Kidney (tissue), 14 donors: ENCODE data around the gene SPATA33. TPM values are rescaled to one million over a fixed set of nuclear protein-coding genes. Genes with fewer than 3 reads are reported as not detected.
A peak's percentile ranks its signal among the peaks of the same experiment; 100 is the strongest.

Experiments used
- DNase-seq, 5 donors: peaks; one replicate each; pipeline ENCODE4 v3.0.0-alpha.2; 2013 to 2020
- FAIRE-seq: peaks from 2 replicates; lab custom pipeline; 2012; peaks lifted over from hg19 to GRCh38; lab: Jason Lieb, UNC
- H3K27ac ChIP-seq, 2 donors: one replicate each; pipeline ENCODE4 v1.7.0; 2013; ENCODE audit warnings: low read depth in 2 of 2, low read length in 2 of 2, inconsistent platforms in 1 of 2
- H3K27me3 ChIP-seq: one replicate; pipeline ENCODE4 v1.7.1; 2013; ENCODE audit warnings: low read length, inconsistent platforms; ENCODE audit not compliant: control insufficient read depth, insufficient read depth
- H3K36me3 ChIP-seq, 3 donors: one replicate each; pipeline versions ENCODE4 v1.7.0 to v1.7.1; 2013; ENCODE audit warnings: low read length in 3 of 3, control low read depth in 1 of 3, inconsistent platforms in 1 of 3; ENCODE audit not compliant: insufficient read depth in 3 of 3, control insufficient read depth in 2 of 3
- H3K4me1 ChIP-seq, 3 donors: one replicate each; pipeline versions ENCODE4 v1.7.0 to v1.7.1; 2013; ENCODE audit warnings: low read length in 3 of 3, inconsistent platforms in 1 of 3, low read depth in 1 of 3; ENCODE audit not compliant: control insufficient read depth in 2 of 3, insufficient read depth in 2 of 3
- H3K4me3 ChIP-seq, 3 donors: one replicate each; pipeline versions ENCODE4 v1.7.0 to v1.8.1; 2013; ENCODE audit warnings: low read length in 3 of 3, control low read depth in 1 of 3, inconsistent platforms in 1 of 3
- H3K9ac ChIP-seq, 3 donors: one replicate each; pipeline versions ENCODE4 v1.7.0 to v1.7.1; 2013; ENCODE audit warnings: low read length in 3 of 3, control low read depth in 1 of 3, inconsistent platforms in 1 of 3
- H3K9me3 ChIP-seq, 3 donors: one replicate each; pipeline versions ENCODE4 v1.7.0 to v1.7.1; 2013; ENCODE audit warnings: low read length in 3 of 3, control low read depth in 1 of 3, inconsistent platforms in 1 of 3; ENCODE audit not compliant: control insufficient read depth in 2 of 3, insufficient read depth in 1 of 3
- CTCF ChIP-seq: IDR thresholded peaks from 3 replicates; pipeline ENCODE4 v1.5.1; 2012; ENCODE audit warnings: mild to moderate bottlenecking, moderate library complexity, borderline replicate concordance; ENCODE audit not compliant: insufficient read depth; ENCODE audit errors: extremely low read depth
- intact Hi-C: fragments of 100-400 bp; cut with DNase I; formaldehyde crosslinking; loops from one replicate; pipeline ENCODE4 v1.11.1; 2022
- polyA plus RNA-seq: library from polyadenylated mRNA; stranded (reverse); fragments of 350-450 nt; fragmentation: Illumina TruSeq; extraction: RNeasy Lipid Tissue Mini Kit (QIAGEN cat#74804); gene quantifications from one replicate; pipeline ENCODE4 v1.2.3, GENCODE V29; 2014; ENCODE audit warnings: low read depth, low replicate concordance; ENCODE audit not compliant: insufficient read depth
- total RNA-seq: library from RNA; stranded (reverse); fragmentation: NEBNext Ultra II Directional; extraction: Animal tissue kit (Norgen Biotek cat#: 25700); gene quantifications from one replicate; pipeline ENCODE4 v1.2.1, GENCODE V29; 2021
- donor health status: control.
- donor health status: control.
- donor health status: control.
- donor health status: control.
- donor health status: control.
- donor health status: DM: yes; HTN: yes; CAD: no.
- donor health status: Normal renal cell carcinoma (clear cell type).

Gene SPATA33
- total and polyA plus RNA-seq, 2 donors from 2014 or later, result 13.4 to 16.3 TPM

GRCh38 chr16:89700649-89701424 is 43.2 kb downstream of the SPATA33 start:
- Histone ChIP-seq H3K27ac (peak overlapping the region; percentile 95 to 97), H3K36me3 (no peaks in the 10 kb centered on the region), H3K4me3 (peak overlapping the region in 2 of 3 donors; percentile 68 to 80), H3K27me3 (no peaks in the 10 kb centered on the region), H3K4me1 (peaks cover 0 to 14% (median 5%) of the 10 kb centered on the region in 3 donors), H3K9ac (peak overlapping the region in 2 of 3 donors; percentile 71 to 93), H3K9me3 (no peaks in the 10 kb centered on the region)
- intact Hi-C loops, result loop anchor here (10.0 kb wide), 1 partner anchor 164 kb away; no protein-coding TSS in a partner anchor
- peak; percentile 22 for TF ChIP-seq CTCF
- FAIRE-seq (no peak), DNase-seq (peak in 4 of 5 donors; percentile 68 to 90 (median 75))

GRCh38 chr16:89701425-89702406 is 44.1 kb downstream of the SPATA33 start, which contains the start of gene SPATA2L:
TSS of gene SPATA2L (minus strand) at chr16:89701705. CDS start at chr16:89701232, 473 bp downstream.
- FAIRE-seq (no peak), DNase-seq (peak; percentile 97 to 98 (median 97))
- intact Hi-C loops, result loop anchor here (10.0 kb wide), 1 partner anchor 163 kb away; no protein-coding TSS in a partner anchor
- H3K9ac ChIP-seq, result peak within 1 kb of the TSS in 2 of 3 donors; percentile 71 to 93
- TF ChIP-seq CTCF, result peak; percentile 12
- H3K4me1 ChIP-seq, result peaks cover 0 to 14% (median 5%) of the 10 kb centered on the region in 3 donors
- no peaks in the 10 kb centered on the region for H3K27me3 ChIP-seq
- H3K36me3 ChIP-seq, result no peaks in the 10 kb centered on the region
- peak within 1 kb of the TSS; percentile 95 to 97 for H3K27ac ChIP-seq
- no peaks in the 10 kb centered on the region for H3K9me3 ChIP-seq
- H3K4me3 ChIP-seq, result peak within 1 kb of the TSS in 2 of 3 donors; percentile 68 to 80

- DNase-seq, result peak in 1 of 5 donors; percentile 55
- H3K9ac ChIP-seq, result no peak overlapping the region
- peaks cover 0 to 14% (median 5%) of the 10 kb centered on the region in 3 donors for H3K4me1 ChIP-seq
- no peaks in the 10 kb centered on the region for H3K9me3 ChIP-seq
- no peak overlapping the region for H3K27ac ChIP-seq
- H3K27me3 ChIP-seq, result no peaks in the 10 kb centered on the region
- FAIRE-seq, result no peak
- no peaks in the 10 kb centered on the region for H3K36me3 ChIP-seq
- H3K4me3 ChIP-seq, result no peak overlapping the region
- intact Hi-C loops, result loop anchor here (10.0 kb wide), 1 partner anchor 161 kb away; no protein-coding TSS in a partner anchor
- TF ChIP-seq CTCF, result no peak
Observed at GRCh38 chr16:89704281-89704680, 46.6 kb downstream of the SPATA33 start.
